Fibroblast of skin of left quadriceps (primary cell): ENCODE data around the gene HPCAL1.

Experiments used
- DNase-seq, 2 experiments: peaks; one replicate each; pipeline ENCODE4 v3.0.0-alpha.2; 2013; ENCODE audit warnings: low read depth in 2 of 2

The HPCAL1 gene

DNA sequence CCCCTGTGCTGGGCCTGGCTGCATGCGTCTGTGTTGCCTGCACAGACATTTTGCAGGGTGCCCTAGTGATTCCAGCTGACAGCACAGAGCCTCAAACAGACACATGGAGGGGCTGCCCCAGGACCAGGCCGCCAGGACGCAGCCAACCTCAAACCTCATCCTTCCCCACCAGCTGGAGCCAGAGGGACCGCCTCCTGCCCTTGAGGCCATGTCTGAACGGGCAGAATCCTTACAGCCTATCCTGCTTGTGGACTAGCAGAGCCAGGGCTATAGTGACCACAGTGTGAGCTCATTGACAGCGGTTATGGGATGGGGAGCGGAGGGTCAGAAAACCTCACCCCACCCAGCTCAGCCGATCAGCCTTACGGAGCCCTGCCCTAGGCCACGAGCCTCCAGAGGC is 123.0 kb downstream of the HPCAL1 start:
- DNase-seq, result no peak

GRCh38 chr2:10426726-10427617 is 124.3 kb downstream of the HPCAL1 start:
- no peak for DNase-seq

DNA sequence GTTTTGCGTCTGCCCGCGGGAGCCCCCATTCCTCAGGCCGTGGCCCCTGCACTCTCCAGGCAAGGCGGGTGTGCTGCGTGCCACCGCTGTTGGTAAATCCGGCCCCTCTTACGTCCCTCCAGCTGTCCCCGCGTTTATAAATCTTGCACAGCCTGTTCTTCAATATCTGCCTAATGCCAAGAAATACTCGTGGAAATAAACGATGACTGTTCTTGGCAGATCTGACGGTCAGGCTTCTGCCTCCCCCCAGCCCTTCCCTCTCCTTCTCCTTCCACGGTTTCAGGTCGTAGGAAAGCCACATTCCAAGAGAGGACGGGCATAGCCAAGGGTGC is 124.9 kb downstream of the HPCAL1 start:
- DNase-seq, result no peak

GRCh38 chr2:10428355-10428754 is 125.7 kb downstream of the HPCAL1 start:
- no peak for DNase-seq

DNA sequence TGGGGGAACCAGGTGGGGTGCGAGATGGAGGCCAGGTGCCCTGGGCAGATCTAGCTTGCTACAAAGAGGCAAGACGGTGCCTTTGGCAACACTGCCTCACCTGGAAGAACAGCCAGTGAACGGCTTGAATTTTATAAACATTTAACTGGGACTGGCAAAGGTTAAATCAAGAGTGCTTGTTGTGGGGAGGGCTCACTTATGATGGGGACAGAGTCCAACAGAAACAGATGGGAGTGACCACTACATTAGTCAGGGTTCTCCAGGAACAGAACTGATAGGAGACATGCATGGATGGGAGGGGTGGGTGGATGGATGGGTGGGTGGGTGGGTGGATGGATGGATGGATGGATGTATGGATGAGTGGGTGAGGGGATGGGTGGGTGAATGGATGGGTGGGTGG is 126.2 kb downstream of the HPCAL1 start:
- no peak for DNase-seq

DNA sequence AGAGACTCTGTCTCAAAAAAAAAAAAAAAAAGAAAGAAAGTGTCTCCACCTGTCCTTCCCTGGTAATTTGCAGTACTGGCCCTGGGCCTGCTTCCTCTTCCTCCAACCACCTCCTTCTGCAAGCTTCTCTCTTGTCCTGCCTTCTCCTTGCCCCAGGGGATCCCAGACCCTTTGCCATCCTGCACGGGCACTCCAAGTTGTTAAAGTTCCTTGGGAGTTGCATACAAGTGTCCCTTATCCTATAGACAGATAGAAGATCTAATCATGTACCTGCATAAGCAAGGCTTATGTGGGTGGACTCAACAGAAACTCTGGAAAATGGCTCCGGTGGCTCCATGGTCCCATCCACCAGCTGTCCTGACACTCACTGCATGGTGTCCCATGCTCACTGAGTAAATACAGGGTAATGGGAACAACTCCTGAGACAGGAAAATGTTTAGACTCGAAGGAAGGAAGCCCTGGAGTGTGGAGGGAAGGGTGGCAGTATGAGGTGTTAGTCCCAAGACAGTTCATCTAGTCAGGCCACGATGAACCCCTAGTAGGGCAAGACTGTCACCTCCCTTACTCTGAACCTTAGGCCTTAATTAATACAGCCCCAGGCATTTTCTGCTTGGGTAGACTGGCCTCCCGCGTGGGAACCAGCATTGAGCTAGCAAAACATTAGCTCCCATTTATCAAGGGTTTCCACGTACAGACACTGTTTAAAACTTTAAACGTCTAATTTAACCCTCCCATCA is 128.3 kb downstream of the HPCAL1 start:
- DNase-seq, result no peak

- no peak for DNase-seq
Measured at GRCh38 chr2:10431797-10432196, 129.1 kb downstream of the HPCAL1 start.

DNA sequence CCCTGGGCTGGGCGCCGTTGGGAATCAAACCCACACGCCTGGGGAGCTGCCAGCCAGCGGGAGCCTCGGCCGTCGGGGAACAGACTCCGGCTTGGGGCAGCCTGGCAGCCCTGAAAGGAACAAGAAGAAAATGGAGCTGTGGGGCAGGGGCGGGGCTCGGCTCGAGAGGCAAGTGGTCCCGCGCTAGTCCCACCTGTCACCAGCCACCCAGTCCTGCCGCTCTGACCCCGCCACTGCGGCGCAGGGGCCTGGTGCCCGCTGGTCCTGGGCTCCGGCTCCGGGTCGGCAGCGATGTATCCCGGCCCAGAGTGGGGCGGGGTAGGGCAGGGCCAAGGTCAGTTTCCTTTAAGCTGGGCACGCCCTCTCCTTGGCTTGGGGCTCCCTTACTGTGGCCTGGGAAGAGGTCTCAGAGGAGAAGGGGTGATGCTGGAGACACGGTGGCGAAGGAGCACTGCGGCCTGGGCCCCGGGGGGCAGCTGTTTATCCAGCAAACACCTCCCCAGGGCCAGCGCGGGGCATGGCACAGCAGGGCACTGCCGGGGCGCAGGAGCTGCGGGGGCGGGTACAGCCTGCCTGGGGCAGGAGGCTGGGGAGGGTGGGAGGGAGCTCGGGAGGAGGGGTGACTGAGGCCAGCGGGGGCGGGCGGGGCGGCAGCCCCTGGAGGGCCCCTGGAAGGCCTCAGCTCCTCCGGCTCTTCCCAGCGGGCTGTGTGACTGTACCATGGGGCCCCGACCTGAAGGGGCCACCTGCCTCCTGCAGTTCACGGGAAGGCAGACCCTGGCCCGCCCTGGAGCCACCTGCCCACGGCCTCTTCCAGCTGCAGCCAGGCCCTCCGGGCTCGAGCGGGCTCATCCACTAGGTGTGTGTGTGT is 129.8 kb downstream of the HPCAL1 start:
- DNase-seq, result no peak

DNA sequence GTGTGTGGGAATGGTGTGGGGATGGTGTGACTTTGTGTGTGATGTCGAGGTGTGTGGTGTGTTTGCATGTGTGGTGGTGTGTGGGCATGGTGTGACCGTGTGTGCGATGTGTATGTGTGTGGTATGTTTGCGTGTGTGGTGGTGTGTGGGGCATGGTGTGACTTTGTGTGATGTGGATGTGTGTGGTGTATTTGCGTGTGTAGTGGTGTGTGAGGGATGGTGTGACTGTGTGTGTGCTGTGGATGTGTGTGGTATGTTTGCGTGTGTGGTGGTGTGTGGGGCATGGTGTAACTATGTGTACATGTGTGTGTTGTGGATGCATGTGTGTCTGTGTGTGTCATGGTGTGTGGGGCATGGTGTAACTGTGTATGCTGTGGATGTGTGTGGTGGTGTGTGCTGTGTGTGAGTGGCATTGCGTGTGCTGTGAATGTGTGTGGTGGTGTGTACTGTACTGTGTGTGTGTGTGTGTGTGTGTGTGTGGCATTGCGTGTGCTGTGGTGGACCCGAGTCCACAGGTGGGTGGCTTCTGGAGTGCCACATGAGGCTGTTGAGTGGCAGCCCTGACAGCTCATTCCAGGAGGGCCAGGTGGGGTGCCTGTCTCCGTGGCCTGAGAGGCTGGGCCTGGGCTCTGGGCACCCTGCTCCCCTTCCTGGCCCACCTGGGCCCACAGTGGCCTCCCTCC is 130.7 kb downstream of the HPCAL1 start:
- DNase-seq, result no peak

DNA sequence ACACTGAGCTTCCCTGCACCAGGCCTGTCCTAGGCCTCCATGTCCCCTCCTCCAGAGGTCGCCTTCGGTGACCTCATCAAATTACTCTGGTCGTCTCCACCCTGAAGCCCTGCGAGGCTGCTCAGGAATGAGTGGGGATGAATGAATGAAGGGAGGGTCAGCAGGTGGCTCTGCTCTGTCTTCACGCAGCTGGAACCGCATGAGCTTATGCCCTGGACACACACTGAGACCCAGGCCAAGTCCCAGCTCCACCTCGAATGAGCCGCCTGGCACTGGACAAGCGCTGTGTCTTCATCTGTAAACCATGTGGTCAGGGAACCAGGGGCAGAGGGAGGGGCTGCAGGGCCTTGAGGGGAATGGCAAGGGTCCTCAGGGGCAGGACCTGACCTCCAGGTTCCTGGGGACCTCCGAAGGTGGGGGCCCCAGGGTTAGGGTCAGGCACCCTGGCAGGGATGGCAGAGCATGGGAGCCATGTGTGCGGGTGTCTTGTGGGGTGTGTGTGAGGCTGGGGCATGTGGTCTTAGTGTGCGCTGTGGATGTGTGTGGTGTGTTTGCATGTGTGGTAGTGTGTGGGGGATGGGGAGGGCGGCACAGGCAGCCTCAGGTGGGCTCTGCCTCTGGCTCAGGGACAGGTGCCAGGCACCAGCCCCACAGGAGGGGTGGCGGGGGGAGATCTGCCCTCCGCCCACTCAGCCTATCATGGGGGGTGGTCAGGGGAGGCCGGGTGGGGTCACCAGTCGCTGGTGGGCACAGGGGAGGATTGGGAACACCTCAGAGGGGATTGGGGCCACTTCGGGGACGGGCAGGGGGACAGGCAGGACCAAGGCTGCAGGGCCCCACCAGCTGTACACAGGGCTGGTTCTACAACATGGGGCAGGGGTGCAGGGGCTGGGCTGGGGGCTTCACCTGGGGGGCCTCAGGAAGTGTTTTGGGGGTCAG is 131.5 kb downstream of the HPCAL1 start:
- no peak for DNase-seq

DNA sequence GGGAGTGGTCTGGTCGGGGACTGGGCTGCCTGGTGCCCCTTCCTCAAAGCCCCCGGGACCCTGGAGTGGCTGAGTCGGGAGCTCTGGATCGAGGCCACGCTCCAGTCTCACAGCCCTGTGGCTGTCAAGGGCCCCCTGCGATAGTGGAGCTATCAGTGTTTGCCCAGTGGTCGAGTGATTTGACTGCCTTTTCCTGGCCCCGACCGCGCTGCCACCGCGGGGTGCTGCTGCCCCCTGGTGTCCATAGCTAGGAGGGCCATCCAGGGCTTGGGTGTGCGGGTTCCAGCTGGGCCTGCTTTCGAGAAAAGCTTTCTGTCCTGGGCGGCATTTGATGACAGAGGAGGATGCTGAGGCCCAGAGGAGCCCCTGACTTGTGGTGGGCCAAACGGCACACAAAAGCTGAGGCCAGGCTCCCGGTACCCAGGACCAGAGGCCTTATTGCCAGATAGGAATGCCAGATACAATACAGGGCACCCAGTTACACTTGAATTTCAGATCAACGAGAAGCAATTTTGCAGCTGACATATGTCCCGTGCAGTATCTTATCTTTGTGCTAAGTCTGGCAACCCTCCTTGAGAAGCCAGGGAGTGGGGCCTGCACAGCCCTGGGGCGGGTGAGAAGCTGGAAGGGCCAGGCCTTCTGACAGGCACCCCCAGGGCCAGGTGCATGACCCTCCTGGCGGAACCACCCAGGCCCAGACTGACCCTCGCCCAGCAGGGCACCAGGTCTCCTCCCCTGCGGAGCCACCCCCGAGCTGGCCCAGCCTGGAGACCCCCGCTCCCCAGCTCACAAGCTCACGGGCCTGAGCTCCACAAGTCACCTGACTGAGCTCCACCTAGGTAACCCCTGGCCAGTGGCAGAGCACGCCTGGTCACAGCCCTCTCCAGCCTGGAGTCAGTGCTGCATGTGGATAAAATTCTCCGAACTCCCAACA is 132.4 kb downstream of the HPCAL1 start:
- no peak for DNase-seq

- no peak for DNase-seq
Measured at GRCh38 chr2:10435820-10436204, 133.1 kb downstream of the HPCAL1 start.

DNA sequence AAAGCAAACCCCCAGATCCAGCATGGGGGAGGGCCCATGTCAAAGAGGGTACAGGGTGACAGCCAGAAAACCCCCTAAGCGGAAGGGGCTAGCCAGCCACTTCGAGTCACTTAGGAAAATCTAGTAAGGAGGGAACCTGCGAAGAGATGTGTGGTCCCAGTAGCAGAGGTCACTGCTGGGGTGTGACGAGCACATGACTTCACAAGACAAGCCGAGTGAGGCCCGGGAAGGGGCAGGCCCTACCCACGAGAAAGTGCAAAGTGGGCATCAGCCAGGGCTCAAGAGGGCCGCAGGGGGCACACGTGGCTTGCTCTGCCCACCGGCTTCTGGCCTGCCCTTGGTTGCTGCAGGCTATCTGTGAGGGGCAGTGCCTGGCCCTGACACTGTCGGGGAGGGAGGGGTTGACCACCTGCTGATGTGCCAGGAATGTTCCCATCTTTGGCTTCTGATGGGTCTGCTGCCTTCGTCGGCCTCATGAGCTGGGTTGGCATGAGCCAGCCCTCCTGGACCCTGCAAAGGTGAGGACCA is 133.9 kb downstream of the HPCAL1 start:
- no peak for DNase-seq

GRCh38 chr2:10437806-10438205 is 135.1 kb downstream of the HPCAL1 start:
- DNase-seq, result no peak

DNA sequence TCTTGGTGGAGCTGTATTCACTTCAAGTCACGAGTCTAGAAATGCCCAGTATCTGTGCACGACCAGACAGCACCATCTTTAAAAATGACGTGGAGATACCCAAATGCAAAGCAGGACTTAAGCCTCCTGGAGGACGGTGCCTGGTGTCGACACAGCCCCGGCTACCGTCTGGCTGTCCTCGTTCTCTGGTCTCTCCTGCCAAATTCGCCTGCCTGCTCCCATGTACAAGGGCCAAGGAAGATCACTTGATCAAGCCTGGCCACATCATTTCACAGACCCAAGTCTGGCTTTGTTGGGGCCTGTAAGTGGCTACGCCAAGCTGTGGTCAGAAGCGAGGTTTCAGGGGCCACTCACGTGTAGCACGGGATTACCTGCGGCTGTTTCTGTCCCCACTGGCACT is 136.0 kb downstream of the HPCAL1 start:
- DNase-seq, result no peak

- DNase-seq, result no peak
Measured at GRCh38 chr2:10439185-10439879, 136.6 kb downstream of the HPCAL1 start.

GRCh38 chr2:10439971-10440370 is 137.3 kb downstream of the HPCAL1 start:
- DNase-seq, result no peak

GRCh38 chr2:10440736-10441135 is 138.0 kb downstream of the HPCAL1 start:
- no peak for DNase-seq

DNA sequence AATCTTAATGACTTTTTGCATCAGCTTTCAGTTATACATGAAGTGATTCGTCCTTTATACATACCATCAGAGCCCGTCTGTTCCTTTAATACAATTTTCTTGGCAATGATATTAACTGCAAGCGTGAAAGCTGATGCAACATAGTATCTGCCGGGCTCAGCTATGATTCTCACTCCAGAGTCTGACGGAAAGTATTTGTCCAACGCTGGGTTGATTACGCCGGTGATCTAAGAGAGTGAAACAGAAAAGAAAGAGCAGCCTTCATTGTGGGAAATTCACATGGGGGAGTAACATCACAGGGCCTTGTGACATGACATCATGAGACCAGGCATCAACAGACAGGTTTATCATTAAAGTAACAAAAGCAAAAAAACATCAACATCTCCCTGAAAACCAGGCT is 139.2 kb downstream of the HPCAL1 start:
- DNase-seq, result no peak
